ENCODE data around the gene ZNF217.
"Not testable (repeated sequence)": the region's sequence is repeated elsewhere in the genome, so short reads cannot be mapped to it uniquely, and the experiment has no call there.

ZNF217 gene

DNA sequence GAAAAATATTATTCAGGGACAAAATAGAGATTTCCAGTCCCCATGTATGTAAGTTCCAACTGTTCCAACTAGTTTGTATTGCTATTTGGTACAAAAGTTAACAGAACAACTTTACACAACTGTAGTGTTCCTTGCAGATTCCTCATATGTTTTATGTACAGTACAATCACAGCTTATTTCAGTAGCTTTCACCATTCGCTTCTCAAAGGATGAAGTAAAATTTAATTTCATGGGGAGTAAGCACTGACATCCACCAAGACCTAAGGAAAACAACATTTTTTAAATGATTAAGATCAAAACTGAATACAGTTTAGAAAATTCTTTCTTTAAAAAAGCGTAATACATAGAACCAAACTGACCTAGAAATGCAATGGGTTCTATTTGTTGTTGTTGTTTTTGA lies 24.6 kb downstream of the ZNF217 start:
- DNase-seq (ENCODE audit: low read depth): no peak

GRCh38 chr20:53568351-53568750 lies 25.3 kb downstream of the ZNF217 start:
- no peak for DNase-seq (ENCODE audit: low read depth)

- no peak for DNase-seq (ENCODE audit: low read depth)
Observed at GRCh38 chr20:53567379-53567917, 26.2 kb downstream of the ZNF217 start.

DNA sequence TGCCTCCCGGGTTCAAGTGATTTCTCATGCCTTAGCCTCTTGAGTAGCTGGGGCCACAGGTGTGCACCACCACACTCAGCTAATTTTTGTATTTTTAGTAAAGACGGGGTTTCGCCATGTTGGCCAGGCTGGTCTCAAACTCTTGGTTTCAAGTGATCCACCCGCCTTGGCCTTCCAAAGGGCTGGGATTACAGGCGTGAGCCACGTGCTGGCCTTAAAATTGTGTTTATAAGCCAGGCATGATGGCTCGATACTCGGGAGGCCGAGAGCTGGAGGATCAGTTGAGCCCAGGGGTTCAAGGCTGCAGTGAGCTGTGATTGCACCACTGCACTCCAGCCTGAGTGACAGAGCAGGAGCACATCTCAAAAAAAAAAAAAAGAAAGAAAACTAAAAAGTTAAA lies 27.0 kb downstream of the ZNF217 start:
- not testable (repeated sequence) for DNase-seq (ENCODE audit: low read depth)

GRCh38 chr20:53565254-53565653 lies 28.4 kb downstream of the ZNF217 start:
- no peak for DNase-seq (ENCODE audit: low read depth)

GRCh38 chr20:53562104-53562764 lies 31.4 kb downstream of the ZNF217 start:
- DNase-seq (ENCODE audit: low read depth): not testable (repeated sequence)

DNA sequence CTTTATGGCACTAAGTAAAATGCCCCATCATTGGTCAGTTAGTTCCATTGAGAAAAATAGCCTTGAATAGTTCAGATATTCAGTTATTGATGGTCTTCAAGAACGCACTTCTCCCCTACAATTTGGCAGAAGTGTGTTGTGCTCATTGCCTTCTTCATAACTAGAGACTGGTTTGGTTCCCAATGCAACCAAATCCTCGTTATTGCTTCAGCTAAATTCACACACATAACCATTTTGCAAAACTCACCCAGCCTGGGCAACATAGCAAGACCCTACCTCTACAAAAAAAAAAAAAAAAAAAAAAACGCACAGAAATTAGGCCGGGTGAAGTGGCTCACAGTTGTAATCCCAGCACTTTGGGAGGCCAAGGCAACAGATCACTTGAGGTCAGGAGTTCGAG lies 32.1 kb downstream of the ZNF217 start:
- no peak for DNase-seq (ENCODE audit: low read depth)

- peak; percentile 8 for DNase-seq (ENCODE audit: low read depth)
Observed at GRCh38 chr20:53559816-53560215, 33.8 kb downstream of the ZNF217 start.

GRCh38 chr20:53557130-53557529 lies 36.5 kb downstream of the ZNF217 start:
- no peak for DNase-seq (ENCODE audit: low read depth)

DNA sequence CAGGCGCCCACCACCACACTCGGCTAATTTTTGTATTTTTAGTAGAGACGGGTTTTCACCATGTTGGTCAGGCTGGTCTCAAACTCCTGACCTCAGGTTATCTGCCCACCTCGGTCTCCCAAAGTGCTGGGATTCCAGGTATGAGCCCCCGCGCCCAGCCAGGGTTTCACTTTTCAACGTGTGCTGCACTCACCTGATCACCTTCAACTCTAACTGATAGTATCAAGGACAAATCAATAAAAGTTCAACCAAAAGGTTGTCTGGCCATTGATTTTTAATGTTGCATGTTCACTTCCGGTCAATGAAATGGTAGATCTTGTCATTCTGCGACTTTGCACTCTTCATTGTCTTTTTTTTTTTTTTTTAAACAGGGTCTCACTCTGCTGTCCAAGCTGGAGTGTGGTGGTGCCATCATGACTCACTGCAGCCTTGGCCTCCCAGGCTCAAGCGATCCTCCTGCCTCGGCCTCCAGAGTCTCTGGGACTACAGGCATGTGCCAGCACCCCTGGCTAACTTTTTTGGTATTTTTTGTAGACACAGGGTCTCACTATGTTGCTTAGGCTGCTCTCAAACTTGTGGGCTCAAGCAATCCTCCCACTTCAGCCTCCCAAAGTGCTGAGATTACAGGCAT lies 37.3 kb downstream of the ZNF217 start:
- DNase-seq (ENCODE audit: low read depth): no peak

- no peak for DNase-seq (ENCODE audit: low read depth)
Observed at GRCh38 chr20:53555816-53556215, 37.8 kb downstream of the ZNF217 start.

GRCh38 chr20:53555081-53555480 lies 38.6 kb downstream of the ZNF217 start:
- DNase-seq (ENCODE audit: low read depth): no peak

- DNase-seq (ENCODE audit: low read depth): not testable (repeated sequence)
Observed at GRCh38 chr20:53552572-53552893, 41.1 kb downstream of the ZNF217 start.

DNA sequence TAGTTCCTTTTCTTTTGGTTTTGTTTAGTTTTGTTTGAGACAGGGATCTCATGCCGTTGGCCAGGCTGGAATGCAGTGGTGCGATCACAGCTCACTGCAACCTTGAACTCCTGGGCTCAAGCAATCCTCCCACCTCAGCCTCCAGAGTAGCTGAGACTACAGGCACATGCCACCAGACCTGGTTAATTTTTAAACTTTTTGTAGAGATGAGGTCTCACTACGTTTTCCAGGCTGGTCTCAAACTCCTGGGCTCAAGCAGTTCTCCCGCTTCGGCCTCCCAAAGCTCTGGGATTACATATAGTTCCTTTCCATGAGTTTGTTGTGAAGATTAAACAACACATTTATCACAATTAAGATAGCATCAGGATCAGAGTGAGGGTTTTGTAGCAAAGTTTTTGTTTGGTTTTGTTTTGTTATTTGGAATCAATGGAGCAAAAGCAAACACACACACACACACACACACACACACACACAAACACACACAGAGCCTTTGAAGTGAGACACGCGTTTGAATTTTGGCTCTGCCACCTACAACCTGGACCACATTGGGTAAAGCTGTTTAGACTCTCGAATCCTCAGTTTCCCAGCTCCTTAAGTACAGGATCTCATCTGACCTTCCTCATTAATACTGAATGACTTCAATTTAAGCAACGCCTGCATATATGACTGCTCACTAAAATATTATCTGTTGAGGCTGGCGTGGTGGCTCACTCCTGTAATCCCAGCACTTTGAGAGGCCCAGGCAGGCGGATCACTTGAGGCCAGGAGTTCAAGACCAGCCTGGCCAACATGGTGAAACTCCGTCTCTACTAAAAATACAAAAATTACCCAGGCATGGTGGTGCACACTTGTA lies 41.7 kb downstream of the ZNF217 start:
- DNase-seq (ENCODE audit: low read depth): not testable (repeated sequence)

DNA sequence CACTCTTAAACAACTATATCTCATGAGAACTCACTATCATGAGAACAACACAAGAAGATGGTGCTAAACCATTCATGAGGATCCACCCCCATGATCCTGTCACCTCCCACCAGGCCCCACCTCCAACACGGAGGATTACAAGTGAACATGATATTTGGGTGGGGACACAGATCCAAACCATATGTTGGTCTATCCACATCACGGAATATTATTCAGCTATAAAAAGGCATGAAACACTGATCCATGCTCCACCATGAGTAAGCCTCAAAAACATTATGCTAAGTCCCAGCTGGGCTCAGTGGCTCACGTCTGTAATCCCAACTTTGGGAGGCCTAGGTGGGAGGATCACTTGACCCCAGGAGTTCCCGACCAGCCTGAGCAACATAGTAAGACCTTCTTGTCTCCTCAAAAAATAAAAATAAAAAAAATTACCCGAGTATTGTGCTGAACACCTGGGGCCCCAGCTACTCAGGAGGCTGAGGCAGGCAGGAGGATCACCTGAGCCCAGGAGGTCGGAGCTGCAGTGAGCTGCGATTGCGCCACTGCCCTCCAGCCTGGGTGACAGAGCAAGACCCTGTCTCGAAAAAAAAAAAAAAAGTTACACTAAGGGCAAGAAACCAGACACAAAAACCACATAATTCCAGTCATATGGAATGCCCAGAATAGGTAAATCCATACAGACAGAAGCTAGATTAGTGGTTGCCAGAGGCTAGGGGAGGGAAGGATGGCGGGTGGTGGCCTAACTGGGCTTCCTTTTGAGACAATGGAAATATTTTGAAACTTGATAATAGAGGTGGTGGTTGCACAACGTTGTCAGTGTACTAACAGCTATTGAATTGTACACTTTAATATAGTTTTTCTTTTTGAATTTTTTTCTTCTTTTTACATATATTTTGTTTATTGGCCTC lies 43.1 kb downstream of the ZNF217 start:
- no peak for DNase-seq (ENCODE audit: low read depth)

DNA sequence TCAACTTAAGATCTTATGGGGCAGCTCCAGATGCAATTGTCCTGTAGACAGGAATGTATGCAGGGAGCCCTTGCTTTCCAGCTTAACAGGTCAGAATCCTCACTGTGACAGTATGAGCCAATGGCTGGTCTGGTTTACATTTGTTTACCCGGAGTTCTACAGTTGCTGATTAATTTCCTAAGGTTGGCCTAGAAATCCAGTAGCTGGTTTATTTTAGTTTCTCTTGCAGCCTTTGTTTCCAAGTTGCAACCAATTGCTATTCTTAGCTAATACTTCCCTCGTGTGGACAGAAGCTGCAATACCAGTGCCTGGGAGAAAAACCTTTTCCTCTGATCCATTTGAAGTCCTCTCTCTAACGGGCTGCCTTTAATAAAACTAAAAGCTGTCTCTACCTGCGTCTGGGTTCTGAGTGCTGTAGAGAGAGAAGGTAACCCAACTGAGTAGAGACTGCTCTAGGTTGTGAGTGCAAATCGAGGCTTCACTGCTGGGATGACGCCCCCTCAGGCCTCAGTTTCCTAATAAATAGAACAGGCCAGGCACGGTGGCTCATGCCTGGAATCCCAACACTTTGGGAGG lies 45.9 kb downstream of the ZNF217 start:
- DNase-seq (ENCODE audit: low read depth): peak; percentile 36

DNA sequence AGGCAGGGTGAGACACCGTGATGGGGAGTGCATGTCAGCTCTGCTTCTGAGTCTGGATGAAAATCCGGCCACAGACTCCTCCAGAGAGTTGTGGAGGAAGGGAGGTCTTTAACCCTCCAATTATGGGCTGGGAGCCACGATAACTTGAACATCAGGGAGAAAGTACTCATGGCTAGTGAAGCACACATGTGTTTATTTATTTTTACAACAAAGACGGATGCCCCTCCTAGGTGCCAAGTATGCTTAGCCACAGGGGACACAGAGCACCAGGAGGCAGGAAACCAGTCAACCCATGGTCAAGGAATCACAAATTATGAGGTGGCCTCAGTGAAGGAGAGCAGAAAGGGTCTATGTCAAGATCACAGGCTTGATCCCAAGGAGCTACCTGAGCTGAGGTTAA lies 54.1 kb downstream of the ZNF217 start:
- no peak for DNase-seq (ENCODE audit: low read depth)

GRCh38 chr20:53536382-53536781 lies 57.3 kb downstream of the ZNF217 start:
- DNase-seq (ENCODE audit: low read depth): not testable (repeated sequence)

DNA sequence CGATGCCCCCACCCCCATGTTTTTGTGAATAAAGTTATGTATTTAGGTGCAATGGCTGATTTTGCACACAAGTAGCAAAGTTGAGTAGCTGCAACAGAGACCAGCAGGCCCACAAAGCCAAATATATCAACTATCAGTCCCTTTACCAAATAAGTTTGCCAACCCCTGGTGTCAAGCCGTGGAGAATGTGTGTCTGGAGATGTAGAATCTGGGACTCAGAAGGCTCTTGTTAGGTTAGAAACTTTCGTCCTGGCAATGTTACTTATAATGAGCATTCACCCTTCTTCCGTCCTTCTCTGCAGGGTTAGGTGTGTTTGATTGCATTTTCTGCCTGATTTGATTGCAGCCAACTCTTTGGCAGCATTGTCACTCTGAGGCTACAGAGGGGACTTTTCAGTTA lies 57.8 kb downstream of the ZNF217 start:
- no peak for DNase-seq (ENCODE audit: low read depth)

- DNase-seq (ENCODE audit: low read depth): no peak
Observed at GRCh38 chr20:53534037-53534436, 59.6 kb downstream of the ZNF217 start.

GRCh38 chr20:53533500-53533899 lies 60.1 kb downstream of the ZNF217 start:
- no peak for DNase-seq (ENCODE audit: low read depth)
